Stimulated activated CD4-positive, alpha-beta T cell treated with anti-CD3 and anti-CD28 coated beads, Interleukin-2, amount 100 ng/mL, for 4 hours (primary cell): ENCODE data around the gene DDN.

Experiments
- DNase-seq: peaks from one replicate; pipeline ENCODE4 v3.0.0-alpha.2; 2020; ENCODE audit warnings: low read depth

DDN gene

GRCh38 chr12:48981757-48982157, 17.4 kb downstream of the DDN start:
- DNase-seq: no peak

GRCh38 chr12:48980953-48981756, 18.0 kb downstream of the DDN start:
- peak; percentile 32 for DNase-seq

GRCh38 chr12:48980389-48980952, 18.7 kb downstream of the DDN start:
- no peak for DNase-seq

GRCh38 chr12:48979602-48980388, 19.4 kb downstream of the DDN start:
- no peak for DNase-seq

- no peak for DNase-seq
Observed at GRCh38 chr12:48978741-48979601, 20.2 kb downstream of the DDN start.

- DNase-seq: no peak
Observed at GRCh38 chr12:48978291-48978740, 20.9 kb downstream of the DDN start, which contains the start of gene WNT1. Gene WNT1 (plus strand): TSS chr12:48978322. CDS start chr12:48978651, 329 bp downstream.

- peak; percentile 66 for DNase-seq
Observed at GRCh38 chr12:48977290-48978281, 21.6 kb downstream of the DDN start.

- DNase-seq: no peak
Observed at GRCh38 chr12:48973941-48974673, 25.1 kb downstream of the DDN start.

- DNase-seq: no peak
Observed at GRCh38 chr12:48973531-48973930, 25.6 kb downstream of the DDN start.

GRCh38 chr12:48972952-48973483, 26.2 kb downstream of the DDN start:
- DNase-seq: no peak

GRCh38 chr12:48972213-48972951, 26.8 kb downstream of the DDN start:
- no peak for DNase-seq

- no peak for DNase-seq
Observed at GRCh38 chr12:48970702-48971334, 28.4 kb downstream of the DDN start.

- DNase-seq: peak; percentile 57
Observed at GRCh38 chr12:48969833-48970701, 29.1 kb downstream of the DDN start.

- no peak for DNase-seq
Observed at GRCh38 chr12:48969160-48969771, 29.9 kb downstream of the DDN start.

- no peak for DNase-seq
Observed at GRCh38 chr12:48968467-48968866, 30.7 kb downstream of the DDN start.

GRCh38 chr12:48967991-48968390, 31.2 kb downstream of the DDN start:
- DNase-seq: no peak
